Endothelial cell of umbilical vein (primary cell): ENCODE measurements around the gene KATNAL1.

Experiments used
- CTCF ChIP-seq, 2 donors: IDR thresholded peaks; 1 replicate in 1 of 2; 2 replicates in 1 of 2; pipeline ENCODE4 v1.5.1; 2011; ENCODE audit warnings: low read length in 2 of 2, mild to moderate bottlenecking in 2 of 2, moderate library complexity in 2 of 2, control low read depth in 1 of 2, inconsistent platforms in 1 of 2, low read depth in 1 of 2; ENCODE audit not compliant: insufficient read depth in 1 of 2; ENCODE audit errors: extremely low read depth in 1 of 2
- EZH2 ChIP-seq: IDR thresholded peaks from 2 replicates; pipeline ENCODE4 v1.6.1; 2012; ENCODE audit warnings: borderline replicate concordance, low read depth, mild to moderate bottlenecking, moderate library complexity, low read length, inconsistent platforms; ENCODE audit not compliant: severe bottlenecking
- FOS ChIP-seq: IDR thresholded peaks from 2 replicates; pipeline ENCODE4 v1.6.1; 2011; ENCODE audit warnings: mild to moderate bottlenecking, low read length, moderate library complexity, borderline replicate concordance; ENCODE audit not compliant: insufficient read depth
- GATA2 ChIP-seq: IDR thresholded peaks from 2 replicates; pipeline ENCODE4 v1.7.0; 2011; ENCODE audit warnings: low read depth, mild to moderate bottlenecking, moderate library complexity, mixed read lengths, low read length; ENCODE audit not compliant: insufficient read length, insufficient read depth
- JUN ChIP-seq: IDR thresholded peaks from 2 replicates; pipeline ENCODE4 v1.6.1; 2011; ENCODE audit warnings: borderline replicate concordance, low read depth; ENCODE audit not compliant: insufficient read length, insufficient read depth
- MAX ChIP-seq: IDR thresholded peaks from 2 replicates; pipeline ENCODE4 v1.6.1; 2011; ENCODE audit not compliant: insufficient read depth, insufficient read length
- MYC ChIP-seq: IDR thresholded peaks from one replicate; pipeline ENCODE4 v1.6.1; 2011; ENCODE audit warnings: mild to moderate bottlenecking, low read depth, low read length
- POLR2A ChIP-seq: IDR thresholded peaks from 2 replicates; pipeline ENCODE4 v1.6.1; 2012; ENCODE audit warnings: low read depth, mild to moderate bottlenecking, control low read depth, low read length
- POLR2AphosphoS5 ChIP-seq: IDR thresholded peaks from 2 replicates; pipeline ENCODE4 v1.6.1; 2012; ENCODE audit warnings: low read depth, mild to moderate bottlenecking, control low read depth, low read length, moderate library complexity; ENCODE audit not compliant: insufficient read depth

GRCh38 chr13:30346789-30347167 lies 39.4 kb upstream of the KATNAL1 start:
- TF ChIP-seq CTCF (IDR thresholded peaks at IDR 0.05; ENCODE audit: extremely low read depth in 1 of 2, insufficient read depth in 1 of 2, low read depth in 1 of 2, low read length in 2 of 2), result no peak
- TF ChIP-seq POLR2AphosphoS5, result no peak
- no peak for TF ChIP-seq JUN
- no peak for TF ChIP-seq POLR2A
- no peak for TF ChIP-seq EZH2
- no peak for TF ChIP-seq MAX
- no peak for TF ChIP-seq MYC
- TF ChIP-seq GATA2, result no peak
- TF ChIP-seq FOS, result no peak
